ENCODE measurements around the gene SASH1.

SASH1 gene

GRCh38 chr6:148311966-148312669, 30.5 kb upstream of the SASH1 start:
- Histone ChIP-seq H3K27me3 (ENCODE audit: insufficient read depth, low read length) (no peaks in the 10 kb centered on the region), H3K4me1 (ENCODE audit: insufficient read depth, low read length) (peaks cover 5% of the 10 kb centered on the region), H3K9ac (ENCODE audit: low read depth, low read length) (no peak overlapping the region), H3K4me3 (ENCODE audit: low read length) (no peak overlapping the region), H3K27ac (ENCODE audit: low read depth, low read length) (no peak overlapping the region), H3K36me3 (ENCODE audit: insufficient read depth, low read length) (no peaks in the 10 kb centered on the region), H3K9me3 (ENCODE audit: insufficient read depth, low read depth, low read length) (no peaks in the 10 kb centered on the region)
- WGBS = 76% methylated on average over 3 of the region's 3 CpGs

GRCh38 chr6:148313488-148313887, 29.1 kb upstream of the SASH1 start:
- no peaks in the 10 kb centered on the region for H3K27me3 ChIP-seq (ENCODE audit: insufficient read depth, low read length)
- H3K27ac ChIP-seq (ENCODE audit: low read depth, low read length) = no peak overlapping the region
- no peaks in the 10 kb centered on the region for H3K9me3 ChIP-seq (ENCODE audit: insufficient read depth, low read depth, low read length)
- 87% methylated on average over 7 of the region's 8 CpGs for WGBS
- H3K36me3 ChIP-seq (ENCODE audit: insufficient read depth, low read length) = no peaks in the 10 kb centered on the region
- no peak overlapping the region for H3K9ac ChIP-seq (ENCODE audit: low read depth, low read length)
- peaks cover 5% of the 10 kb centered on the region for H3K4me1 ChIP-seq (ENCODE audit: insufficient read depth, low read length)
- no peak overlapping the region for H3K4me3 ChIP-seq (ENCODE audit: low read length)

- H3K4me3 ChIP-seq (ENCODE audit: low read length) = no peak overlapping the region
- no peaks in the 10 kb centered on the region for H3K27me3 ChIP-seq (ENCODE audit: insufficient read depth, low read length)
- no peak overlapping the region for H3K27ac ChIP-seq (ENCODE audit: low read depth, low read length)
- no peaks in the 10 kb centered on the region for H3K36me3 ChIP-seq (ENCODE audit: insufficient read depth, low read length)
- no peaks in the 10 kb centered on the region for H3K9me3 ChIP-seq (ENCODE audit: insufficient read depth, low read depth, low read length)
- H3K9ac ChIP-seq (ENCODE audit: low read depth, low read length) = no peak overlapping the region
- WGBS = 96% methylated on average over 5 of the region's 5 CpGs
- H3K4me1 ChIP-seq (ENCODE audit: insufficient read depth, low read length) = peaks cover 5% of the 10 kb centered on the region
Measured at GRCh38 chr6:148316308-148316707, 26.3 kb upstream of the SASH1 start.

GRCh38 chr6:148317051-148317450, 25.6 kb upstream of the SASH1 start:
- no peak overlapping the region for H3K27ac ChIP-seq (ENCODE audit: low read depth, low read length)
- no peak overlapping the region for H3K4me3 ChIP-seq (ENCODE audit: low read length)
- H3K9ac ChIP-seq (ENCODE audit: low read depth, low read length) = no peak overlapping the region
- H3K36me3 ChIP-seq (ENCODE audit: insufficient read depth, low read length) = no peaks in the 10 kb centered on the region
- H3K9me3 ChIP-seq (ENCODE audit: insufficient read depth, low read depth, low read length) = no peaks in the 10 kb centered on the region
- 98% methylated on average over 1 of the region's 1 CpG for WGBS
- H3K4me1 ChIP-seq (ENCODE audit: insufficient read depth, low read length) = peaks cover 5% of the 10 kb centered on the region
- H3K27me3 ChIP-seq (ENCODE audit: insufficient read depth, low read length) = no peaks in the 10 kb centered on the region

GRCh38 chr6:148317739-148318138, 24.9 kb upstream of the SASH1 start:
- no peak overlapping the region for H3K4me3 ChIP-seq (ENCODE audit: low read length)
- H3K4me1 ChIP-seq (ENCODE audit: insufficient read depth, low read length) = peaks cover 5% of the 10 kb centered on the region
- no peaks in the 10 kb centered on the region for H3K9me3 ChIP-seq (ENCODE audit: insufficient read depth, low read depth, low read length)
- no peak overlapping the region for H3K9ac ChIP-seq (ENCODE audit: low read depth, low read length)
- H3K27ac ChIP-seq (ENCODE audit: low read depth, low read length) = no peak overlapping the region
- WGBS = 92% methylated on average over 1 of the region's 2 CpGs
- no peaks in the 10 kb centered on the region for H3K27me3 ChIP-seq (ENCODE audit: insufficient read depth, low read length)
- no peaks in the 10 kb centered on the region for H3K36me3 ChIP-seq (ENCODE audit: insufficient read depth, low read length)

- Histone ChIP-seq H3K27me3 (ENCODE audit: insufficient read depth, low read length) (no peaks in the 10 kb centered on the region), H3K27ac (ENCODE audit: low read depth, low read length) (no peak overlapping the region), H3K4me3 (ENCODE audit: low read length) (no peak overlapping the region), H3K4me1 (ENCODE audit: insufficient read depth, low read length) (no peaks in the 10 kb centered on the region), H3K9ac (ENCODE audit: low read depth, low read length) (no peak overlapping the region), H3K36me3 (ENCODE audit: insufficient read depth, low read length) (no peaks in the 10 kb centered on the region), H3K9me3 (ENCODE audit: insufficient read depth, low read depth, low read length) (no peaks in the 10 kb centered on the region)
- 94% methylated on average over 3 of the region's 3 CpGs for WGBS
Measured at GRCh38 chr6:148322704-148323103, 19.9 kb upstream of the SASH1 start.

- H3K27ac ChIP-seq (ENCODE audit: low read depth, low read length) = no peak overlapping the region
- H3K9me3 ChIP-seq (ENCODE audit: insufficient read depth, low read depth, low read length) = no peaks in the 10 kb centered on the region
- no peaks in the 10 kb centered on the region for H3K36me3 ChIP-seq (ENCODE audit: insufficient read depth, low read length)
- no peaks in the 10 kb centered on the region for H3K27me3 ChIP-seq (ENCODE audit: insufficient read depth, low read length)
- H3K9ac ChIP-seq (ENCODE audit: low read depth, low read length) = no peak overlapping the region
- no peak overlapping the region for H3K4me3 ChIP-seq (ENCODE audit: low read length)
- WGBS = 91% methylated on average over 2 of the region's 2 CpGs
- H3K4me1 ChIP-seq (ENCODE audit: insufficient read depth, low read length) = no peaks in the 10 kb centered on the region
Measured at GRCh38 chr6:148323344-148323743, 19.3 kb upstream of the SASH1 start.

GRCh38 chr6:148324297-148324985, 18.2 kb upstream of the SASH1 start:
- Histone ChIP-seq H3K36me3 (ENCODE audit: insufficient read depth, low read length) (no peaks in the 10 kb centered on the region), H3K9ac (ENCODE audit: low read depth, low read length) (no peak overlapping the region), H3K27ac (ENCODE audit: low read depth, low read length) (no peak overlapping the region), H3K4me1 (ENCODE audit: insufficient read depth, low read length) (no peaks in the 10 kb centered on the region), H3K27me3 (ENCODE audit: insufficient read depth, low read length) (no peaks in the 10 kb centered on the region), H3K4me3 (ENCODE audit: low read length) (no peak overlapping the region), H3K9me3 (ENCODE audit: insufficient read depth, low read depth, low read length) (no peaks in the 10 kb centered on the region)
- 71% methylated on average over 4 of the region's 4 CpGs for WGBS

GRCh38 chr6:148325316-148326068, 17.1 kb upstream of the SASH1 start:
- H3K4me3 ChIP-seq (ENCODE audit: low read length) = no peak overlapping the region
- H3K36me3 ChIP-seq (ENCODE audit: insufficient read depth, low read length) = no peaks in the 10 kb centered on the region
- no peaks in the 10 kb centered on the region for H3K27me3 ChIP-seq (ENCODE audit: insufficient read depth, low read length)
- WGBS = 96% methylated on average over 11 of the region's 11 CpGs
- H3K4me1 ChIP-seq (ENCODE audit: insufficient read depth, low read length) = no peaks in the 10 kb centered on the region
- H3K9ac ChIP-seq (ENCODE audit: low read depth, low read length) = no peak overlapping the region
- H3K27ac ChIP-seq (ENCODE audit: low read depth, low read length) = no peak overlapping the region
- H3K9me3 ChIP-seq (ENCODE audit: insufficient read depth, low read depth, low read length) = no peaks in the 10 kb centered on the region

- no peak overlapping the region for H3K4me3 ChIP-seq (ENCODE audit: low read length)
- no peaks in the 10 kb centered on the region for H3K4me1 ChIP-seq (ENCODE audit: insufficient read depth, low read length)
- no peaks in the 10 kb centered on the region for H3K9me3 ChIP-seq (ENCODE audit: insufficient read depth, low read depth, low read length)
- H3K27me3 ChIP-seq (ENCODE audit: insufficient read depth, low read length) = no peaks in the 10 kb centered on the region
- H3K36me3 ChIP-seq (ENCODE audit: insufficient read depth, low read length) = no peaks in the 10 kb centered on the region
- no peak overlapping the region for H3K27ac ChIP-seq (ENCODE audit: low read depth, low read length)
- H3K9ac ChIP-seq (ENCODE audit: low read depth, low read length) = no peak overlapping the region
Measured at GRCh38 chr6:148328876-148329555, 13.6 kb upstream of the SASH1 start.
